CD4-positive, alpha-beta T cell treated with Interleukin-17A for 4 hours (primary cell): ENCODE measurements around the gene INO80C.
A peak's percentile ranks its signal among the peaks of the same experiment; 100 is the strongest.

Source experiments
- DNase-seq: peaks from one replicate; pipeline ENCODE4 v3.0.0-alpha.2; 2020; ENCODE audit warnings: mixed read lengths

INO80C gene, protein sequence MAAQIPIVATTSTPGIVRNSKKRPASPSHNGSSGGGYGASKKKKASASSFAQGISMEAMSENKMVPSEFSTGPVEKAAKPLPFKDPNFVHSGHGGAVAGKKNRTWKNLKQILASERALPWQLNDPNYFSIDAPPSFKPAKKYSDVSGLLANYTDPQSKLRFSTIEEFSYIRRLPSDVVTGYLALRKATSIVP

DNA sequence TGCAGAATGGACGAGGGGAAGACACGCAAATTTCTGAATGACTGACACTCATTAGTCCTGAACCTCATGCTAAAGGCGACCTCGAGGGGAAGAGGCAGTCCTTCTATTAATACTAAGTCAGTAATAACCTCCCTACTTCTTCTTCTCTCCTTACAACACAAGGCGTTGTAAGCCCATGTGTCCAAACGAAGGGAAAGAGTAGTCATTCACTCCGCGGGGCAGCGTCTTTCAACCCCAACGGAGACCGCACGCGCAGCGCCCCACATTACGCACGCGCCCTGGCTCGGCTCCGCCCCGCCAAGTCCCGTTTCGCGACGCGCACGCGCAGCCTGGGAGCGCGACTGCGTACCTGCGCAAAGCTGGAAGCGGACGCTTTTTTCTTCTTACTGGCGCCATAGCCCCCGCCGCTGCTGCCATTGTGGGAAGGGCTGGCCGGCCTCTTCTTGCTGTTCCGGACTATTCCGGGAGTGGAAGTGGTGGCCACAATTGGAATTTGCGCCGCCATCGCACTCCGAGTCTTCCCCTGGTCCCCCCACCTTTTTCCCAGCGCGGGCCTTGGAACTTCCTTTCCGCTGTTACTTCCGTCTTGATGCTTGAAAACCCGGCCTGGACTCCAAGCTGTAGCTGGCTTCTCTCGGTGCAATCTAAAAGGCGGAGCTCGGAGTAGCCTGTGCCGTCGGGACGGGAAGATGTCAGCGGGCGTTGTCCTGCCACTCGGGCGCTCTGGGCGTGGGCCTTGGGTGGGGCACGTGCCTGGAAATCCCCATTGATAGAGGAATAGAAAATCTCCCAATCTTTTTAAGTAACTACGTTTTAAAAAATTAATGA is at the start of gene INO80C:
Gene INO80C, minus strand, starts transcription at position 591 of the 828 bp plus-strand sequence. Its CDS starts 86 bp downstream, at position 505.
- peak; percentile 95 for DNase-seq

DNA sequence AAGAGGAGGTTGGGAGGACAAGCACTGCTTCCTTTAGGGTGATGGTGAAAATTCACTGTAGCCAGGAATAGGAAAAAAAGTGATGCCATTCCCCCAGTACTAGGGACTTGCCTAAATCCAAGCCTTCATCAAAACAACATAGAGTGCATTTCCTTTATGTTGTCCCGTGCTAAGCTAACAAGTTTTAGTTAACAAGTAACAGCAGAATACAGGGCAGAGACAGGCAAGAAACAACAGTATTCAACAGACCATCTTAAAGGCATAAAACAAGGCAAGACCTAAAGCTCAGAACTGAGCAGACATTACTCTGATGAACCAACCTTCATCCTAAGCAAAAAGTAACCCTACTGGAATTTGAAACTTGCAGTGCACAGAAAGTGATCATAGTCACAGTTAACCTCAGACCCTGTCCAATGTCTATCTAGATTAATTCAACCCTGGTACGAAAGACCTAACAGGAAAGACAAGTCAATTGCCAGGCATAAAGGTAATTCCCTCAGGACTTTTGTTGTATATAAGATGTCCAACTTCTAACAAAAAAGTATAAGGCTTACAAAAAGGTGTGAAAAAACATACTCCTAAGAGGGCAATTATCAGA is 49.3 kb upstream of the INO80C start:
- no peak for DNase-seq

DNA sequence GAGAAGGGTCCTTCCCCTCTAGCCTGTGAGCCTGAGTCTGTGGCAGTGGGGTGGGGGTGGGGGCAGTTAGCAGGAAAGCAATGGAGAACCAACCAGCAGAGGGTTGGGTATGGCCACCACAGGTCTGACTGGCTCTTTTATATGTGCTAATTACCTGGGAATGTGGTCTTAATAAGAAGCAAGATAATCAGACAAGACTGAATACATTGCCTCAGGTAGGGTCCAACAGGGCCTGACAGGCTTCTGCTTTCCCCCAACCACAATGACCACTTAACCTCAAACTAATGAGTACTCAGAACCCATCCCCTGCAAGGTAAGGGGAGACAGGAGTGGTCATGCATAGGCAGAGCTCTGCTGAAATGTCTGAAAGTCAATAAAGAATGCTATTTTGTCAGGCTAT is 44.6 kb upstream of the INO80C start:
- DNase-seq, result no peak

DNA sequence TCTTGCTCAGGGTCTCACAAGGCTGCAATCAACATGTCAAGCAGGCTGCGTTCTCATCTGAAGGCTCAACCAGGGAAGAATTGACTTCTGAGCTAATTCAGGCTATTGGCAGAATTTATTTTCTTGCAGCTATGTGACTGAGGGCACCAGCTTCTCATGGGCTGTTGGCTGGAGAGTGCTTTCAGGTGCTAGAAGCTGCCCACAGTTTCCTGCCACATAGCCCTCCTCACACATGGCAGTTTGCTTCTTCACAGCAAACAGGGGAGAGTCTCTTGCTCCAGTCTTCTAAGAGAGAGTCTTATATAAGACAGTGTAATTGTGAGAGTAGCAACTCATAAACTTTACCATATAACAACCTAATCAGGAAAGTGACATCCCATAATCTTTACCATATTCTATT is 37.5 kb upstream of the INO80C start:
- DNase-seq, result no peak

DNA sequence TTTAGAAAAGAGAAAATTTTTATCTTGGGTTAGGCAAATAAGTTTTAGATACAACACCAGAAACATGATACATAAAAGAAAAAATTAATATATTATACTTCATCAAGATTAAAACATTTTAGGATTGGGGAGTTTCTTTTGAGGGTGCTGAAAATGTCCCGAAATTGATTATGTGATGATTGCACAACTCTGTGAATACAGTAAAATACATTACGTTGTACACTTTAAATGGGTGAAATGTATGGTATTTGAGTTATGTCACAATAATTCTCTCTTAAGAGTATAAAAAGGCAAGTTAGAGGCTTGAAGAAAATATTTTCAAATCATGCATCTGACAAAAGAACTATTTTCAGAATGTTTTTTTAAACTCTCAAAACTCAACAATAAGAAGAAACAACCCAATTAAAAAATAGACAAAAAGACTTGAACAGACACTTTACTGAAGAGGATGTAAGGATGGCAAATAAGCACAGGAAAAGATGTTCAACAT is 36.2 kb upstream of the INO80C start:
- DNase-seq, result no peak

DNA sequence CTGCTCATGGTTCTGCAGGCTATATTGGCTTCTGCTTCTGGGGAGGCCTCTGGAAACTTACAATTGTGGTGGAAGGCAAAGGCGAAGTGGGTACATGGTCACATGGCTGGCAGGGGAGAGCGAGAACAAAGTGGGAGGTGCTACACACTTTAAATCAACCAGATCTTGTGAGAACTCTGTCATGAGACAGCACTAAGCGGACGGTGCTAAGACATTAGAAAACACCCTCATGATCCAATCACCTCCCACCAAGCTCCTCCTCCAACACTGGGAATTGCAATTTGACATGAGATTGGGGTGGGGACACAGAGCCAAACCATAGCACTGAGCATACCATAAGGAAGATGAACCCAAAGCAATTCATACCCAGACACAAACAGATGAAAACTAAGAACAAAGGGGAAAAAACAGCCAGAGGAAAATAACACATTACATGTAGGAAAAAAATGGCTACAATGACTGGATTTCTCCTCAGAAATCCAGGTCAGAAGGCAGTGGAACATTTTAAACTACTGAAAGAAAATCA is 31.1 kb upstream of the INO80C start:
- DNase-seq, result no peak

DNA sequence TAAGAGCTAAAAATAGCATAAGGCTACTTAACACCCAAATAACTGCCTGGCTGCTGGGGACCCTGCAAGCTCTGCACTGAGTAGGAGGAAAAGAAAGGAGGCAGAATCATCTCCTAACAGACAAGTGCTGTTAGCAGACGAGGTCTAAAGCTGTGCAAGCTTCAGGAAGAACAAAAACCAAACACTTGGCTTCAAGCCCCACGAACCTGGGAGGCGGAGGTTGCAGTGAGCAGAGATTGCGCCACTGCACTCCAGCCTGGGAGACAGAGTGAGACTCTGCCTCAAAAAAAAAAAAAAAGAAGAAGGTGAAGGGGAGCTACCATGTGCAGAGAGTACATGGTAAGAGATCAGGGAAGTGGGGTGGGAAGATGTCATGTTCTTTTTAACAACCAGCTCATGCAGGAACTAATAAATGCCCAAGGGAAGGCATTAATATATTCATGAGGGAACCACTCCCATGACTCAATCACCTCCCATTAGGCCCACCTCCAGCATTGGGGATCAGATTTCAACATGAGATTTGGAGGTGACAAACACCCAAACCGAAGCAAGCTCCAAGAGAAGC is 28.8 kb upstream of the INO80C start:
- no peak for DNase-seq

DNA sequence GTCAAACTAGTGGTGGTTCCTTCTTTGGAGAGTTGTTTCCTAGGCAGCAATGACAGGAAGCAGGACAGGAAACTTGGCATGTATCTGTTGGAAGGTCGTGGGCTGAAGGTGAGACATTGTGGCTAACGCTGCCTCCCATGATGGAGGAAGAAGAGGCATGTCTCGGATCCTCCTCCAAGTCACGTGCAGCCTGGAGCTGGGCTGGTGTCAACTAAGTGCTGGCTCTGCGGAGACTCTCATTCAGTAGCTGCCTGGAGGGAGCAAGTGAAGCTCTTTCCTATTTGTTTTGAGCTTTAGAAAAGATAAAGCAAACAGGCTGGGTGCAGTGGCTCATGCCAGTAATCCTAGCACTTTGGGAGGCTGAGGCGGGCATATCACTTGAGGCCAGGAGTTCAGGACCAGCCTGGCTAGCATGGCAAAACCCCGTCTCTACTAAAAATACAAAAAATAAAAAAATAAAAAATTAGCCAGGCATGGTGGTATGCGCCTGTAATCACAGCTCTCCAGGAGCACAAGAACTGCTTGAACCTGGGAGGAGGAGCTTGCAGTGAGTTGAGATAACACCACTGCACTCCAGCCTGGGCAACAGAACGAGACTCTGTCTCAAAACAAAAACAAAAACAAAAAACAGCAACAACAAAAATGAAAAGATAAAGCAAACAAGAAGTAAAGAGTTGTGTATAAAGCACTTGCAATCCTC is 28.2 kb upstream of the INO80C start:
- no peak for DNase-seq

DNA sequence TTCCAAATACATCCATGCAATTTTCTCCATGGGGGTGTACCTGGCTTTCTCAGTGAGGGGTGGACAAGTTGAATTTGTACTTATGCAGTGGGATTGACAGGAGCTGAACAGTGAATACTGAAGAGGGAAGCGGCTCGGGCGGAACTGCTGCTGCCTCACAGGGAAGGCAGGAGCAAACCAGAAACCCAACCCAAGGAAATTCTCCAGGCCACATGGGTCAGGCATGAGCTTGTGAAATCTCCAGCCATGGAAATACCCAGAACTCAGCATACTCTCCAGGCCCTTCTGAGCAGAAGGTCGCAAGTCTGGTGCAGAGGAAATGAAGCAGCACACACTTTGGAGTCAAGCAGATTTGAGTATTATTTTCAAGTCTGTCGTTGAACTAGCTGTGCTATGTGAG is 26.5 kb upstream of the INO80C start:
- no peak for DNase-seq

DNA sequence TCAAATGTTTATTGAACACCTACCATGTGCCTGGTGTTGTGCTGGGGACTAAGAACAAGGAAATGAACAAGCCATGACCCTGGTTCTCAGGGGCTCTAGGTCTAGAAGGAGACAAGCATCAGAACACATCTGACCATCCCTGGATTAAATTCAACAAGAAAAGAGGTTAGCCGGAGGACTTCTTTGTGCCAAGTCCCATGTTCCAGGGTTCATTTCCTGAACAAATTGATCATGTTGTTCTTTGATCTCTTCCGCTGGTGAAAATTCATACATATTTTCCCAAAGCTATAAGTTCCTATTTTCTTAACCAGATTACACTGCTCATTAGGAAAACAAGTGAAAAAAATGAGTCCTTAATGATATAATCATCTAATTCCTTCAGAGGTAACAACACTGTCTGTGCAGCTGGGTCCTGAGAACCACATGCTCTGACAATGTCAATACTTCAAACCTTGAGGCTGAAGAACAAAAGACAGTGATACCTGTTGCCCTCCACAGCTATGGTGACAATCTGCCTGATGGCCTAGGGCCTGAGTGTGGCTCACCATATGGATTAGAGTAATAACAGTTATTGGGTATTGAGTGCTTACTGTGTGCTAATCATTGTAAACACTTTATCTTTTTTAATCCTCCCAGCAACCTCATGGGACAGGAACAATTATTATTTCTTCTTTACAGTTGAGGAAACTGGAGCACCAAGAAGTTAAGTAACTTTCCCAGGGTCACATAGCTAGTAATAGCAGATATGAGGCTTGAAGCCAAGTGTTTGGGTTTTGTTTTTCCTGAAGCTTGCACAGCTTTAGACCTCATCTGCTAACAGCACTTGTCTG is 24.6 kb upstream of the INO80C start:
- no peak for DNase-seq

DNA sequence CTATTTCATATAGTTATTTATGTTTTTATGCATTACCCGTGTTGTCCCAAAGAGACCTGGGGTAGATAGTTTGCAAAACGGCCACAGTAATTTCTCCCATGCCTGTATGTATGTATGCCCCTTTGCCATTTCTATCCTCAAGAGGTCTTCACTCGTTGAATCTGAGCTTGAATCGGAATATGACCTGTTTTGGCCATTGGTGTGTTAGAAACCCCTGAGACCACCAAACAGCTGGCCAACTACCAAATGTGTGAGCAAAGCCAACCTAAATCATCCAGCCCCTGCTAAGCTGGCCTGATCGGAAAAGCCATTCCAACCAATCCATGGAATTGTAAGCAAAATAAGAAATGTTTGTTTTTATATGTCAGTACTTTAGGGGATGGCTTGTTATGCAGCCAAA is 23.4 kb upstream of the INO80C start:
- no peak for DNase-seq

DNA sequence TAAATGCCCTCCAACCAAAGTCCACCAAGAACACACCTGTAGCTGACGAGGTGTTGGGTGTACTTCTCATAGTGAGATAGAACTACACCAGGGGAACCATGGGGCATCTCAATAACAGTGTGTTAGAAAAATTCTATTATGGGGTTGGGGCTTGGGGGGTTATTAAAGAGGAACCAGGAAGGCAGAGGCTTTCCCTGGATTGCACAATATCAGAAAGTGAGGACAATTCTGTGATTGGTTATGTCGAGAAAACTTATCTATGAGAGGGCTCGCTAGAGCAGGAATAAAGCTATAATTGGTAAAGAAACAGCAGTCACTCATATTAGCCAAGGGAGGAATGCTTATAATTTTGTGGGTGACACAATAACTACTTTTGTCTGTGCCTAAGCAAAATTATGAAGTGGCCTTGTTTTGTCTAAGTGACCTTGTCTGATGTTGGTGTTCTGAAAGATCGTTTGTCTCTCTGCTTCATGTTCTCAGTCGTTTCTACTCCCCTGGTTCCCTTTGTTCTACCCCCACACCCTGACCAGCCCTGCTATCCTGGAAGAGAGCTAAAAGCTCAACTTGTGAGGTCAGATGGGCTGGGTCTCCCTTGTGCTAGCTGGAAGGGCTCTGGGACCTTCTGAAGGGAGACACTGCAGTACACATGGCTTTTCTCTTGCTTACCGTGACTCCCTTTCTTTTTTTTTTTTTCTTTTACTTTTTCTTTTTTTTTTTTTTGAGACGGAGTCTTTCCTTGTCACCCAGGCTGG is 21.6 kb upstream of the INO80C start:
- no peak for DNase-seq

DNA sequence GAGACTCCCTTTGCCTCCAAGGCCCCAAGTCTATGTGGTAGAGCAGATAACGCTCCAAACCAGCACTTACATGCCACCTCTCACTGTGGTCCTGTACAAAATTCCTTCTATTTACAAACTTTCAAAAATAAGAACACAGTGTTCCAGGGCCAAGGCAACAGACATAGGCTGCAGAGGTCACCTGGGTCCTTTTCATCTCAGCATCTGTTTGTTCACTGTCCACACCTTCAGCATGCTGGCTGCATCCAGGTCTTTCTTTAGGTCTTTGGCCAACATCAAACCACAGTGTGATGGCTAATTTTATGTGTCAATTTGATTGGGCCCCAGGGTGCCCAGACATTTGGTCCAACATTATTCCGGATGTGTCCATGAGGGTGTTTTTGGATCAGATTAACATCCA is 20.0 kb upstream of the INO80C start:
- DNase-seq, result no peak

DNA sequence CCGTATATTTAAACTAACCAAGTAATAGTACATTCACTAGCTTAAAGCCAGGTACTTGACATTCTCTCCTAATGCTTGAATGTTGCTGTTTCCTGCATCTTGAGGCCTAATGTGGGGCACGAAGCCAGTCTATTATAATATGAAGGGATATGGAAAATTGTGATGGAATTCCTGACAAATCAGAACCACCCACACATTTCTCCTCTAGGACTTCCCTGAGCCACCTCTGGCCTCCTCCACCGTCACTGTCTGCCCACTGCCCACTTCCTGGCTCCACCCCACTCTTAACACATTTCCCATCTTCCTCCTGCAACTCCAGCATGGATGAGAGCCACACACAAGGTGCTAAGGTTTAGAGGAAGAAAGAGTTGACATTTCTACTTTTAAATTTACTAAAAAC is 19.0 kb upstream of the INO80C start:
- no peak for DNase-seq

DNA sequence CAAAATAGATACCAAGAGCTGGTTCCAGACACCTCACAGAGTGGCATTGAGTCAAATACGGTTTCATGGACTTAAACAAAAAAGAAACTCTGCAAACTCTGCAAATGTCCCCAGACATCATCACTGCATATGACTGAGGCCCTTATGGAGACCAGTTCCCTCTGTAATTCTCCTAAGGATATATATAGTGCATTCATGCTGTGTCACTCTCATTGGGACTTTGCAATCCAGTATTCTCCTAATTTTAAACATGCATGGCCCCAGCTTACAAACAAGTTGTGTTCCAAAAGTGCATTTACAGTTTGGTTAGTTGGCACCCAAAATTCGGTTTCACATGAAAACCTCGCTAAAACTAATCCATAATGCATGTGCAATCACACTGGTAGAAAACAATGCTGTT is 18.6 kb upstream of the INO80C start:
- no peak for DNase-seq

DNA sequence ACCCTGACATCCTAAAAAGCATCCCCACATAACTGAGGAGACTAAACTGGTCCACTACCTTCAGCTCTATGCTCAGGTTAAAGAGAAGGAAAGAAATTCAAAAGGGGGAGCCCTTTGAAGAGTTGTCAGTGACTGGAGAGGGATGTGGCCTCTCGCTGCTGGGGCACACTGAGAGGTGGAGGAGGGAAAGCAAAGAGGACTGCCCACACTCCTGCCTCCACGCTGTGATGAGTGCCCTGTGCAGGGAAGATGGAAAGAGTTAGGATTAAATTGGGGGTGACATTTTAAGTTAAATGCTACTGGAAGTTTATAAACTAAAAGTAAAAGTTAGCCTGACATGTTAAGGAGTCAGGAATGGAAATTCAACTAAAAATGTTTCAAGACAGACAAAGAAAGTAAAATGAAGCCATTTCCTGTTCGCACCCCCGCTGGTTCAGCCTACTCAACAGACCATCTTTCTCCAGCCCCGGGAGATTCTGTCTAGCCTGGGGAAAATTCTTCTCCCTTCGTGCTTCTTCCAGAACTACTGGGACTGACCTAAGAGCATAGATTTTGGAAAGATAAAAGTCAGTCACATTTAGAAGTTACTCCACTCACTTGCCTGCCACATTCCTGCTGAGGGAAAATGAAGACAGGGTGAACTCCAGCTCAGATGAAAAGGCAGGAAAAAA is 17.8 kb upstream of the INO80C start:
- DNase-seq, result no peak

DNA sequence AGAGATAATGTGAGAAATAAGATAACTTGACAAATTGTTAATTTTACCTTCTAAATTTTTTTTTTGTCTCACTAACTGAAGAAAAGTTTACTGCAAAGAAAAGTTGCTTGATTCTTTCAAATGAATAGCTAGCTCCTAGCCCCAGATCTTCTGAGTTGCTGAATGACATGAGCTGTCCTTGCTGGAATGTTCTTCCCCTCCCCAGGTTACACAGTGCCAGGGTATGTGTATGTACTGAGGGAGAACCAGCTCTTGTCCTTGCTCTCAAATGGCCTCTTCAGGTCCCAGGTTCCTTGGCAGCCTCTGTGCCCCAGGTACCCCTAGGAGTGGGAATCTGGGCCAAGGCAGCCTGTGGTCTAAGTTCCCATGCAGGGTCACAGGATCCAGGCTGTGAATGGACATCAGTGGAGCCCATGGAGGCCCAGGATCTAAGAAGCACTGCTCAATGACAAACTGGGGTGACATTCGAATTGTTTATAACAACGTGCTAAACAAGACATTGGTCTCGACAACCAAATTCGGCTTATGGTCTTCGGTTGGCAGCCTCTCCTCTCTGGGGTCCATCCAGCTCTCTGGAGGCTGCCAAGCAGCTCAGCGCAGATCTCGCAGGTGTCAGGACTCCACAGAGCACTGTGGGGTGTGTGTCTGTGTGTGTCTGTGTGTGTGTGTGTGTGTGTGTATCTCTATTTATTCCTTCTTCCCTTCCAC is 17.1 kb upstream of the INO80C start:
- DNase-seq, result no peak

DNA sequence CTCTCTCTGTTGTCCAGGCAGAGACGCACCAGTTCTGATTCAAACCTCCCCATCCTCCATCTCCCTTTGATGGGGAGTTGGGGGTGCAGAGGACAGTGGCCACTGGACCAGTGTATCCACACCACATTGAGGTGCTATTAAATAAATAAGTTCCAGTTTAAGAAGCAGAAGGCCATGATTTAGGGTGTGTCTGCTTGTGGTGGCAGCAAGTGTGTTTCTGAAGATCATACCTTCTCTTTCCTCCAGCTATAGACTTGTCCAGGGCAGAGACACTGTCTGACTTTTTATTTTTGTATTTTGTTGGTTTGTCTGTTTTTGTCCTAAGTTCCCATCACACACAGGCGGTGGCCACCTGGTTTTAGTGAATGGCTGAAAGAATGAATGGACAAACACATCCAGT is 16.5 kb upstream of the INO80C start:
- DNase-seq, result no peak

DNA sequence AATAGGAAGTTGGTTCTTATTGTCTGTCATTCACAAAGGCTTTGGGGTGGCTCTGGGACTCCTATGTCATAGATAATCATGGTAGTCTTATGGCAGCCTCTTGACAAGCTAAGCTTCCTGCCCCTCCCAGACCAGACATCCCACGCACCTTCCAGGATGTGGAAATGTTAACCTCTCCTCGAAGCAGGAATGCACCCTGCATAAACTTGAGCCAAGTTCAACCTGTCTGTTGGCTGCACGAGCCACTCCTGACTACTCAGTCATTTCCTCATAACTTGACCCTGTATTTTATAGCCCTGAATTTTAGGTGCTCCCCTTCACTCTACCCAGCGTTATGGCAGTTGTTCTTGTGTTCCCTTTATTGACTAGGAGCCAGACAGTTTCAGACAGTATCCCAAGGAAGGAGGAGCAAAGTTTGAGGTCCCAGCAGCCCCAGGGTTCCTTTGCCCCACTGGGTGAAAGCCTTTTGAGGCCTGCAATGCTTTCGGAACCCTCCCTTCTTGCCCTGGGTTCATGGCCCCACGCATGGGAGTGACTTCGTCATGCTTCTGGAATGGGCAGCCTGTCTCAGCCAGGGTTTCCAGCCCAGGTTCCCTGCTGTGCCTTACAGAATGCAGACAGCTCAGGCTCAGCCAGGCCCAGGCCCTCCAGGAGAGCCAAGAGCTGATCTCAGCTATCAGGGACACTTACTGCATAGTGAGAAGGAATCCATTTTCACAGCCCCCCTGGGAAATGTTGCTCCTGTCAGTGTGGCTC is 15.6 kb upstream of the INO80C start:
- no peak for DNase-seq
